ENCODE results near the gene AASS.

The AASS gene

GRCh38 chr7:122038904-122039303, 105.1 kb downstream of the AASS start:
- no peak for DNase-seq (ENCODE audit: low spot score)

- no peak for DNase-seq (ENCODE audit: low spot score)
These were observed 105.9 kb downstream of the AASS start for GRCh38 chr7:122038134-122038533.

GRCh38 chr7:122035876-122036275, 108.2 kb downstream of the AASS start:
- no peak for DNase-seq (ENCODE audit: low spot score)

DNA sequence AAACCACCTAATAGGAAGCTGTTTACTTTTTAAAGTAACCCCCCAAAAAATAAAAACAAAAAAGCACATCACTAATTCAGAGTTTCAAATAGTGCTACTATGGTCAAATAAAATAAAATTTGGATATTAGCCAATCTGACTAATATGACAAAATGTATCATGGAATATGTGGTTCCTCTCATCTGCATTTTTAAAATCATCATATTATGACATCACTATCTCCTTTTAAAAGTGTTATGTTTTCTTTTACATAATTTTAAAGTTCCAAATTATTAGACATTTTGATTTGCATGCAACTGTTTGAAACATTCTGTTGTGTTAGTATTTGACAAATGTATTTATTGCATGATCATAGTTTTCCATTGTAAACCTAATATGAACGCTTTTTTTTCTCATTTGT, 110.4 kb downstream of the AASS start:
- DNase-seq (ENCODE audit: low spot score), result no peak

DNA sequence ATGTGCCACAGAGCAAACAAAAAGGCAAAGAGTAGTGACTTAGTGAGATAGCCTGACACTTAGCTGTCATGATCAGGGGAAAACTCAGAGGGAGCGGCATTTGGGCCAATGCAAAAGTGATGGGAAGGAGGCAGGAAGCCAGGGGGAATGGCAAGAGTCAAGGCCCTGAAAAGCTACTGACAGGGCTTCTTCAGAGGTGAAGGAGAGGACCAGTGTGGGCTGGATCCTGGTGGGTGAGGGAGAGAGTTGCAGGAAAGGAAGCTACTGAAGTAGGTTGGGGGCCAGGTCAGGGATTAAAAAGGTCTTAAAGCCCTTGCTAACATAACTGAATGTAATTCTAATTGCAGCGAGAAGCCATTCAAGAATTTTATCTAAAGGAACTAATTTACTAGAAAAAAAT, 117.0 kb downstream of the AASS start:
- DNase-seq (ENCODE audit: low spot score), result no peak

Measured in kidney capillary endothelial cell (primary cell).